Caco-2 (cell line): ENCODE results near the gene PAK2. TPM values are rescaled to one million over a fixed set of nuclear protein-coding genes. Genes with fewer than 3 reads are reported as not detected.

ENCODE experiments used
- BruUV-seq: library from RNA; stranded (reverse); fragments of 400-500 nt; replicated peaks from 2 replicates; lab custom pipeline; 2021; lab: Mats Ljungman, UMichigan
- CTCF ChIA-PET: fragments of 300-600 bp; sonication (Branson Sonifier 250); formaldehyde crosslinking; loops from one replicate; lab custom pipeline; 2022; ENCODE audit warnings: antibody characterized with exemption; lab: Charles Lee
- POLR2A ChIA-PET: fragments of 300-600 bp; sonication (Branson Sonifier 250); formaldehyde crosslinking; loops from one replicate; lab custom pipeline; 2022; ENCODE audit warnings: antibody characterized with exemption; lab: Charles Lee
- DNase-seq, 2 experiments: peaks; one replicate each; pipeline versions ENCODE4 v3.0.0 to v3.0.0-alpha.2; 2020 to 2022
- H3K27me3 ChIP-seq: replicated peaks from 2 replicates; pipeline ENCODE4 v1.6.0; 2011; ENCODE audit warnings: low read length; ENCODE audit not compliant: control insufficient read depth, insufficient read depth
- H3K36me3 ChIP-seq: 2 replicates; pipeline ENCODE4 v1.5.1; 2011; ENCODE audit warnings: low read length; ENCODE audit not compliant: control insufficient read depth, insufficient read depth
- H3K4me1 ChIP-seq: fragments of 250-450 bp; sonication (Bioruptor Pico); 2 replicates; pipeline ENCODE4 v1.5.1; 2020; ENCODE audit warnings: mild to moderate bottlenecking
- H3K4me3 ChIP-seq: 2 replicates; pipeline ENCODE4 v1.5.1; 2011; ENCODE audit warnings: low read depth, mild to moderate bottlenecking, control low read depth, low read length
- H3K9me3 ChIP-seq: fragments of 250-450 bp; sonication (Bioruptor Pico); 2 replicates; pipeline ENCODE4 v1.5.1; 2020; ENCODE audit warnings: mild to moderate bottlenecking, moderate library complexity
- H3K27ac Mint-ChIP-seq: one replicate; pipeline ENCODE4 v1.8.0; 2022; ENCODE audit warnings: mixed read lengths; ENCODE audit not compliant: unreplicated experiment
- H3K27me3 Mint-ChIP-seq: one replicate; pipeline ENCODE4 v1.8.0; 2022; ENCODE audit warnings: mixed read lengths; ENCODE audit not compliant: insufficient read depth, unreplicated experiment
- H3K36me3 Mint-ChIP-seq: one replicate; pipeline ENCODE4 v1.8.0; 2022; ENCODE audit warnings: mild to moderate bottlenecking, mixed read lengths; ENCODE audit not compliant: insufficient read depth, unreplicated experiment
- H3K4me1 Mint-ChIP-seq: one replicate; pipeline ENCODE4 v1.8.0; 2022; ENCODE audit warnings: low read depth, mixed read lengths; ENCODE audit not compliant: unreplicated experiment
- H3K4me3 Mint-ChIP-seq: one replicate; pipeline ENCODE4 v1.8.0; 2022; ENCODE audit warnings: mild to moderate bottlenecking, moderate library complexity, mixed read lengths; ENCODE audit not compliant: unreplicated experiment
- H3K9me3 Mint-ChIP-seq: one replicate; pipeline ENCODE4 v1.8.0; 2022; ENCODE audit warnings: mixed read lengths; ENCODE audit not compliant: unreplicated experiment
- intact Hi-C: fragments of 100-400 bp; cut with micrococcal nuclease; formaldehyde crosslinking; loops from one replicate; pipeline ENCODE4 v1.10.0; 2022; ENCODE audit not compliant: unreplicated experiment
- total RNA-seq: library from RNA; stranded (reverse); gene quantifications from 2 replicates; pipeline ENCODE4 v1.2.3, GENCODE V29; 2022
- TF ChIP-seq, protein P1 (sequence below), 2 experiments: fragments of 200-600 bp in 1 of 2; IDR thresholded peaks; 1 replicate in 1 of 2; 2 replicates in 1 of 2; pipeline versions ENCODE4 v1.5.1 to v1.8.0; 2011 to 2022; ENCODE audit warnings: antibody characterized with exemption in 1 of 2, control low read depth in 1 of 2, inconsistent platforms in 1 of 2, low read depth in 1 of 2, low read length in 1 of 2, mild to moderate bottlenecking in 1 of 2, moderate library complexity in 1 of 2; ENCODE audit not compliant: insufficient read depth in 1 of 2, severe bottlenecking in 1 of 2, unreplicated experiment in 1 of 2

Gene PAK2
- total RNA-seq, 1 experiment from 2014 or later, result 89.6 TPM

DNA sequence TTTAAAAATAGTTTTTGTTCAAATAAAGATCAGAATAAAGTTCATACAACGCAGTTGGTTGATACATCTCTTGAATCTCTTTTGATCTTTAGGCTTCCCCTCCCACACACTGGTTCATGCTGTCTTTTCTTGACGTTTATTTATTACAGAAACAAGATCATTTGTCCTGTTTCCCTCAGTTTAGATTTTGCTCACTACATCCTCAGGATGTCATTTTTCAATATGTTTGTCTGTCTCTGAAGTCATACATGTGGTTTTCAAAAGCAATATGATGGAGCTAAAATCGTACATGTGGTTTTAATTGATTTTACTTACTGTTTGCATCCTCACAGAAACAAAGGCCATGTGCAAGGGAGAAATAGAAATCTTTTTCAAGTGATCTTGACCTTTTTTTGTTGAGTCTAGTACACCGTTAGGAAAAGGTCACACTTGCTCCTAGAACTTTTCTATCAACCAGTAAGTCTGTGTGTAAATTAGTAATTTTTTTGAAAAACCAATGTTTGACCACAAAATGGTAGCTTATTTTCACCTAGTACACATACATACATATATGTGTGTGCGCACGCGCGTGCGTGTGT is 64.3 kb downstream of the PAK2 start:
- no peaks in the 10 kb centered on the region for H3K9me3 ChIP-seq
- no peak overlapping the region for H3K4me3 ChIP-seq
- H3K4me1 Mint-ChIP-seq, result no peaks in the 10 kb centered on the region
- H3K27ac Mint-ChIP-seq, result no peak overlapping the region
- no peaks in the 10 kb centered on the region for H3K36me3 ChIP-seq
- TSS peak; percentile 18 for BruUV-seq
- TF ChIP-seq, protein P1, sequence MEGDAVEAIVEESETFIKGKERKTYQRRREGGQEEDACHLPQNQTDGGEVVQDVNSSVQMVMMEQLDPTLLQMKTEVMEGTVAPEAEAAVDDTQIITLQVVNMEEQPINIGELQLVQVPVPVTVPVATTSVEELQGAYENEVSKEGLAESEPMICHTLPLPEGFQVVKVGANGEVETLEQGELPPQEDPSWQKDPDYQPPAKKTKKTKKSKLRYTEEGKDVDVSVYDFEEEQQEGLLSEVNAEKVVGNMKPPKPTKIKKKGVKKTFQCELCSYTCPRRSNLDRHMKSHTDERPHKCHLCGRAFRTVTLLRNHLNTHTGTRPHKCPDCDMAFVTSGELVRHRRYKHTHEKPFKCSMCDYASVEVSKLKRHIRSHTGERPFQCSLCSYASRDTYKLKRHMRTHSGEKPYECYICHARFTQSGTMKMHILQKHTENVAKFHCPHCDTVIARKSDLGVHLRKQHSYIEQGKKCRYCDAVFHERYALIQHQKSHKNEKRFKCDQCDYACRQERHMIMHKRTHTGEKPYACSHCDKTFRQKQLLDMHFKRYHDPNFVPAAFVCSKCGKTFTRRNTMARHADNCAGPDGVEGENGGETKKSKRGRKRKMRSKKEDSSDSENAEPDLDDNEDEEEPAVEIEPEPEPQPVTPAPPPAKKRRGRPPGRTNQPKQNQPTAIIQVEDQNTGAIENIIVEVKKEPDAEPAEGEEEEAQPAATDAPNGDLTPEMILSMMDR (IDR thresholded peaks at IDR 0.05; ENCODE audit: insufficient read depth in 1 of 2, low read depth in 1 of 2, low read length in 1 of 2, severe bottlenecking in 1 of 2, unreplicated experiment in 1 of 2), result no peak
- H3K36me3 Mint-ChIP-seq, result peaks cover 81% of the 10 kb centered on the region
- no peaks in the 10 kb centered on the region for H3K27me3 Mint-ChIP-seq
- DNase-seq, result no peak
- ChIA-PET POLR2A (no interaction called here), CTCF (interaction anchor here (0.6 kb wide), 1 partner anchor 730 kb away, joined by 3 read pairs; no protein-coding TSS in a partner anchor)
- H3K27me3 ChIP-seq, result no peaks in the 10 kb centered on the region
- H3K4me3 Mint-ChIP-seq, result no peak overlapping the region
- intact Hi-C loops, result no loop called here
- no peaks in the 10 kb centered on the region for H3K4me1 ChIP-seq
- H3K9me3 Mint-ChIP-seq, result no peaks in the 10 kb centered on the region

- peaks cover 81% of the 10 kb centered on the region for H3K36me3 Mint-ChIP-seq
Observed at GRCh38 chr3:196804773-196805172, 65.1 kb downstream of the PAK2 start.

GRCh38 chr3:196810963-196811581 is 71.4 kb downstream of the PAK2 start:
- CTCF ChIA-PET, result no interaction called here

More at GRCh38 chr3:196804773-196805172, 65.1 kb downstream of the PAK2 start:
- Histone ChIP-seq H3K27me3 (no peaks in the 10 kb centered on the region), H3K9me3 (no peaks in the 10 kb centered on the region), H3K4me1 (no peaks in the 10 kb centered on the region), H3K4me3 (no peak overlapping the region), H3K36me3 (no peaks in the 10 kb centered on the region)
- CTCF ChIA-PET, result interaction anchor here (0.6 kb wide), 1 partner anchor 731 kb away, joined by 3 read pairs; no protein-coding TSS in a partner anchor
- TF ChIP-seq, protein P1 (IDR thresholded peaks at IDR 0.05; ENCODE audit: insufficient read depth in 1 of 2, low read depth in 1 of 2, low read length in 1 of 2, severe bottlenecking in 1 of 2, unreplicated experiment in 1 of 2), result no peak
- intact Hi-C loops, result no loop called here
- no peak overlapping the region for H3K27ac Mint-ChIP-seq
- no peaks in the 10 kb centered on the region for H3K9me3 Mint-ChIP-seq
- H3K27me3 Mint-ChIP-seq, result no peaks in the 10 kb centered on the region
- no peaks in the 10 kb centered on the region for H3K4me1 Mint-ChIP-seq
- POLR2A ChIA-PET, result no interaction called here
- no peak overlapping the region for H3K4me3 Mint-ChIP-seq
- no TSS peak for BruUV-seq
- DNase-seq, result no peak

More at GRCh38 chr3:196810963-196811581, 71.4 kb downstream of the PAK2 start:
- no peak for DNase-seq
- no peaks in the 10 kb centered on the region for H3K9me3 Mint-ChIP-seq
- POLR2A ChIA-PET, result no interaction called here
- no peaks in the 10 kb centered on the region for H3K27me3 Mint-ChIP-seq
- no peaks in the 10 kb centered on the region for H3K9me3 ChIP-seq
- intact Hi-C loops, result no loop called here
- no peaks in the 10 kb centered on the region for H3K36me3 ChIP-seq
- H3K27me3 ChIP-seq, result no peaks in the 10 kb centered on the region
- peak overlapping the region; percentile 26 for H3K27ac Mint-ChIP-seq
- no peaks in the 10 kb centered on the region for H3K4me1 ChIP-seq
- H3K4me1 Mint-ChIP-seq, result no peaks in the 10 kb centered on the region
- BruUV-seq, result no TSS peak
- peaks cover 76% of the 10 kb centered on the region for H3K36me3 Mint-ChIP-seq
- no peak overlapping the region for H3K4me3 Mint-ChIP-seq
- TF ChIP-seq, protein P1 (IDR thresholded peaks at IDR 0.05; ENCODE audit: insufficient read depth in 1 of 2, low read depth in 1 of 2, low read length in 1 of 2, severe bottlenecking in 1 of 2, unreplicated experiment in 1 of 2), result no peak
- H3K4me3 ChIP-seq, result no peak overlapping the region
